ENCODE data around the gene SPRR2B.

- TF ChIP-seq STAT6 (CRISPR knock-in tag; IDR thresholded peaks at IDR 0.05) (no peak), JUN (IDR thresholded peaks at IDR 0.05; ENCODE audit: borderline replicate concordance, low read depth, low read length) (no peak), JUN (CRISPR knock-in tag; IDR thresholded peaks at IDR 0.05; ENCODE audit: borderline replicate concordance) (no peak), ETS1 (conservative IDR thresholded peaks at IDR 0.05; ENCODE audit: control insufficient read depth, low read depth, low read length) (no peak), NFRKB (IDR thresholded peaks at IDR 0.05; ENCODE audit: low read depth) (no peak), TSHZ1 (CRISPR knock-in tag; IDR thresholded peaks at IDR 0.05) (no peak), CTCF (IDR thresholded peaks at IDR 0.05 in 2 of 3, conservative IDR thresholded peaks at IDR 0.05 in 1 of 3; ENCODE audit: insufficient read depth in 2 of 3, low read depth in 1 of 3, low read length in 3 of 3) (no peak), TCF7L2 (IDR thresholded peaks at IDR 0.05; ENCODE audit: low read depth, low read length) (no peak), ZNF280B (CRISPR knock-in tag; IDR thresholded peaks at IDR 0.05) (no peak), ZNF408 (CRISPR knock-in tag; IDR thresholded peaks at IDR 0.05; ENCODE audit: low read depth) (no peak), ZFX (CRISPR knock-in tag; IDR thresholded peaks at IDR 0.05) (no peak)
Measured at GRCh38 chr1:153028766-153029165, 42.6 kb downstream of the SPRR2B start.
